Neural progenitor cell (in vitro differentiated cells): ENCODE results near the gene ITPR3.

ENCODE experiments used
- CTCF ChIP-seq: fragments of 200-600 bp; sonication (generic); IDR thresholded peaks from 2 replicates; pipeline ENCODE4 v1.5.1; 2017; ENCODE audit warnings: antibody characterized with exemption, mild to moderate bottlenecking
- EZH2 ChIP-seq: fragments of 200-600 bp; sonication (generic); IDR thresholded peaks from 2 replicates; pipeline ENCODE4 v1.6.1; 2017; ENCODE audit warnings: antibody characterized with exemption, mild to moderate bottlenecking, moderate library complexity

- TF ChIP-seq CTCF: no peak
- no peak for TF ChIP-seq EZH2
These were observed 32.2 kb upstream of the ITPR3 start for GRCh38 chr6:33588894-33589293.
